GM06990 (cell line): ENCODE results near the gene CAMK4.
A peak's percentile ranks its signal among the peaks of the same experiment; 100 is the strongest.
"Not testable (repeated sequence)": the region's sequence is repeated elsewhere in the genome, so short reads cannot be mapped to it uniquely, and the experiment has no call there.

ENCODE experiments used
- DNase-seq: peaks from one replicate; pipeline ENCODE4 v3.0.0-alpha.2; 2011; ENCODE audit not compliant: insufficient read length; ENCODE audit errors: extremely low read depth
- H3K27me3 ChIP-seq: replicated peaks from 2 replicates; pipeline ENCODE4 v1.6.0; 2011; ENCODE audit warnings: low read length; ENCODE audit not compliant: control insufficient read depth, insufficient read depth
- H3K36me3 ChIP-seq: 2 replicates; pipeline ENCODE4 v1.5.1; 2011; ENCODE audit warnings: low read length; ENCODE audit not compliant: control insufficient read depth, insufficient read depth
- H3K4me3 ChIP-seq: replicated peaks from 2 replicates; pipeline ENCODE4 v1.5.1; 2011; ENCODE audit warnings: low read depth, mild to moderate bottlenecking, control low read depth, low read length
- TF ChIP-seq, protein P1 (sequence below): IDR thresholded peaks from 2 replicates; pipeline ENCODE4 v1.5.1; 2011; ENCODE audit warnings: low read length, control low read depth, mild to moderate bottlenecking, inconsistent platforms; ENCODE audit not compliant: insufficient read depth, poor library complexity, severe bottlenecking

The CAMK4 gene

GRCh38 chr5:111299067-111299481 is 74.9 kb downstream of the CAMK4 start:
- TF ChIP-seq, protein P1, sequence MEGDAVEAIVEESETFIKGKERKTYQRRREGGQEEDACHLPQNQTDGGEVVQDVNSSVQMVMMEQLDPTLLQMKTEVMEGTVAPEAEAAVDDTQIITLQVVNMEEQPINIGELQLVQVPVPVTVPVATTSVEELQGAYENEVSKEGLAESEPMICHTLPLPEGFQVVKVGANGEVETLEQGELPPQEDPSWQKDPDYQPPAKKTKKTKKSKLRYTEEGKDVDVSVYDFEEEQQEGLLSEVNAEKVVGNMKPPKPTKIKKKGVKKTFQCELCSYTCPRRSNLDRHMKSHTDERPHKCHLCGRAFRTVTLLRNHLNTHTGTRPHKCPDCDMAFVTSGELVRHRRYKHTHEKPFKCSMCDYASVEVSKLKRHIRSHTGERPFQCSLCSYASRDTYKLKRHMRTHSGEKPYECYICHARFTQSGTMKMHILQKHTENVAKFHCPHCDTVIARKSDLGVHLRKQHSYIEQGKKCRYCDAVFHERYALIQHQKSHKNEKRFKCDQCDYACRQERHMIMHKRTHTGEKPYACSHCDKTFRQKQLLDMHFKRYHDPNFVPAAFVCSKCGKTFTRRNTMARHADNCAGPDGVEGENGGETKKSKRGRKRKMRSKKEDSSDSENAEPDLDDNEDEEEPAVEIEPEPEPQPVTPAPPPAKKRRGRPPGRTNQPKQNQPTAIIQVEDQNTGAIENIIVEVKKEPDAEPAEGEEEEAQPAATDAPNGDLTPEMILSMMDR = no peak
- Histone ChIP-seq H3K36me3 (peaks cover 4% of the 10 kb centered on the region), H3K27me3 (no peaks in the 10 kb centered on the region), H3K4me3 (no peak overlapping the region)
- DNase-seq = peak; percentile 20

GRCh38 chr5:111299831-111300432 is 75.7 kb downstream of the CAMK4 start:
- TF ChIP-seq, protein P1 = no peak
- DNase-seq = no peak
- no peak overlapping the region for H3K4me3 ChIP-seq
- H3K36me3 ChIP-seq = peaks cover 4% of the 10 kb centered on the region
- no peaks in the 10 kb centered on the region for H3K27me3 ChIP-seq

DNA sequence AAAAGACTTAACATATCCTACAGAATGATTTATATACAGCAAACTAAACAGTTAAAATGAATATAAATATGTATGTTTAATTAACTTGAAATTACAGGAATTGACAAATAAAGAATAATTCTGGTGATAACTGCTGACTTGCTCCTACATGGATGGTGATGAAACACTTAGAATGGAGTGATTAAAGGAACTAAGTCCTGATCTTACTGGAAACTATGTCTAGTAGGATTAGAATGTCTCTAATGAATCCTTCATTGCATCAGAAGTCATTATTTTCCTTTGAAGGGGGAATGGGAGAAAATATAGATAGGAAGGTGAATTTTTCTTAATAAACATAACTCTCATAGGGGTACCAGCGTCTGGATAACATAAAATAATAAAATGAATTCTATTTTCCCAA is 77.1 kb downstream of the CAMK4 start:
- DNase-seq = no peak
- H3K27me3 ChIP-seq = no peaks in the 10 kb centered on the region
- TF ChIP-seq, protein P1 = no peak
- no peak overlapping the region for H3K4me3 ChIP-seq
- peaks cover 4% of the 10 kb centered on the region for H3K36me3 ChIP-seq

DNA sequence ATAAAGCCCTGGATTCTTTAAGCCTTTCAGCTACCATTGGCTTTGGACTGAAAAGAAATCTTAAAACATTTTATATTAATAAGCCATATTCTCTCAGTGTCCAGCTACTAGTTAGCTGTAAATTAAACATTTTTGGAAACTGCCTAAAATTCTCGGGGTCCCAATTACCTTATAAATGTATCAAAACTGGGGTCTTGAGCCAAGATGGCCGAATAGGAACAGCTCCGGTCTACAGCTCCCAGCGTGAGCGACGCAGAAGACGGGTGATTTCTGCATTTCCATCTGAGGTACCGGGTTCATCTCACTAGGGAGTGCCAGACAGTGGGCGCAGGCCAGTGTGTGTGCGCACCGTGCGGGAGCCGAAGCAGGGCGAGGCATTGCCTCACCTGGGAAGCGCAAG is 77.9 kb downstream of the CAMK4 start:
- not testable (repeated sequence) for H3K36me3 ChIP-seq, H3K27me3 ChIP-seq, DNase-seq, H3K4me3 ChIP-seq

DNA sequence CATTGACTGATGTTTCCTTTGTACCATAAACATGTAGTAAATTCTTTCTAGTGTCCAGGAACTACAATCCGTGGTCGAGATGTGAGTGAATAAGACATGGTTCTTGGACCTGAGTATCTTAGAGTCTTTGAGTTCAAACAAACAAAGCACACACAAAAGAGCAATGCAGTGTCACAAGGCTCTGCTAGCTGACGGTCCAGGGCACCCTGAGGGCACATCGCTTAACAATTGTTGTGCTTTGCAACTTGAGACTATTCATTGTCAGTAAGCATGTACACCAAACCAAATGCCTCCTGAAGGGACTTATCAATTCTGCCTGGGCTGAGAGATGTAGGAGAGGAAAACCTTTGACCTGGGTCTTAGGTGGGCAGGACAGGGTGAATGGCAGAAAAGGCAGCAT is 84.8 kb downstream of the CAMK4 start:
- Histone ChIP-seq H3K27me3 (no peaks in the 10 kb centered on the region), H3K4me3 (no peak overlapping the region), H3K36me3 (no peaks in the 10 kb centered on the region)
- DNase-seq = no peak
- TF ChIP-seq, protein P1 = no peak

DNA sequence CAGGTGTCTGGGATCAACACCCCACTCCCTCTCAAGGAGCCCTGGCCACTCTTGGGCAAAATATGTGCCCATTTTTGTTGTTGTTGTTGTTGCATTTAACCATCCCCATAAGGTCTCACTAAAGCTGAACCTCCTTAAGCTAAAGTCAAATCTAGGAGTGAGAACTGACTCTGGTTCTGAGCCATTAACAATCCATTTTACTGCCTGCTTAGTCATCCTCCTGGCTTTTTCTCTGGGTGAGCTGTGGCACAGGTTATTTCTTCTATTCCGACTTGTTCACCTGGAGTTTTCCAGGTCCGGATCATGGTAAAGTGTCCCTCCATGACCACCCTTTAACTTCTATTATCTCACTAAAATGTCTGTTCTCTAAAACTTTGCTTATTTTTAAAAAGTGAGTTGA is 85.2 kb downstream of the CAMK4 start:
- Histone ChIP-seq H3K27me3 (no peaks in the 10 kb centered on the region), H3K36me3 (no peaks in the 10 kb centered on the region), H3K4me3 (no peak overlapping the region)
- TF ChIP-seq, protein P1 = no peak
- no peak for DNase-seq
